GM12801 (cell line): ENCODE results near the gene LHX4.

Experiments
- CTCF ChIP-seq: IDR thresholded peaks from one replicate; pipeline ENCODE4 v1.5.1; 2011; ENCODE audit warnings: control low read depth; ENCODE audit not compliant: insufficient read length; ENCODE audit errors: extremely low read depth

LHX4 gene

GRCh38 chr1:180210008-180210620 lies 19.9 kb upstream of the LHX4 start:
- no peak for TF ChIP-seq CTCF

- TF ChIP-seq CTCF, result no peak
These were observed 18.8 kb upstream of the LHX4 start for GRCh38 chr1:180211156-180211859.

GRCh38 chr1:180211860-180212229 lies 18.2 kb upstream of the LHX4 start:
- TF ChIP-seq CTCF, result no peak

- TF ChIP-seq CTCF, result no peak
These were observed 16.5 kb upstream of the LHX4 start for GRCh38 chr1:180213401-180214170.

GRCh38 chr1:180215856-180216625 lies 14.0 kb upstream of the LHX4 start:
- TF ChIP-seq CTCF, result no peak

- TF ChIP-seq CTCF, result no peak
These were observed 13.1 kb upstream of the LHX4 start for GRCh38 chr1:180217006-180217405.
